ENCODE measurements around the gene NHSL1. TPM values are rescaled to one million over a fixed set of nuclear protein-coding genes. Genes with fewer than 3 reads are reported as not detected.

Gene NHSL1
- total and polyA plus RNA-seq, 9 of the 15 experiments (the other 6 are each of a cell fraction or from before 2014, with no cell fraction given) = 0.09 to 0.20 TPM; not detected in 7

- Histone ChIP-seq H2AFZ (ENCODE audit: low read depth, low read length) (no peak overlapping the region), H3K9ac (ENCODE audit: insufficient read depth in 1 of 2, low read depth in 2 of 2, low read length in 2 of 2) (no peak overlapping the region), H4K20me1 (replicated peaks; ENCODE audit: control insufficient read depth, insufficient read depth, low read length) (no peaks in the 10 kb centered on the region), H3K4me3 (no peak overlapping the region), H3K9me3 (replicated peaks; ENCODE audit: control insufficient read depth, insufficient read depth, low read depth, low read length) (no peaks in the 10 kb centered on the region), H3K4me2 (ENCODE audit: insufficient read depth, low read length) (no peak overlapping the region), H3K4me1 (replicated peaks in 1 of 2; ENCODE audit: control insufficient read depth in 2 of 2, insufficient read depth in 2 of 2, low read length in 2 of 2) (no peaks in the 10 kb centered on the region), H3K79me2 (ENCODE audit: control insufficient read depth, insufficient read depth, low read length) (no peaks in the 10 kb centered on the region), H3K36me3 (ENCODE audit: control insufficient read depth, insufficient read depth, low read length) (no peaks in the 10 kb centered on the region), H3K27me3 (ENCODE audit: control insufficient read depth in 2 of 2, insufficient read depth in 2 of 2, low read length in 2 of 2) (peaks cover 0 to 11% of the 10 kb centered on the region in 2 experiments; a peak in 3 of 5 replicates), H3K9me1 (ENCODE audit: control insufficient read depth, insufficient read depth, low read length) (no peaks in the 10 kb centered on the region), H3K27ac (ENCODE audit: extremely low read depth, low read depth, low read length) (no peak overlapping the region)
- BruUV-seq (replicated peaks) = no TSS peak
- WGBS (ENCODE audit: insufficient coverage, low coverage, missing lambda C conversion rate) = 0% methylated on average over 3 of the region's 3 CpGs
- intact Hi-C loops (cut with micrococcal nuclease) = no loop called here
- no peak for ATAC-seq
- ChIA-PET POLR2A (no interaction called here), CTCF (ENCODE audit: low intra/inter-chr PET ratio) (no interaction called here)
- DNase-seq (ENCODE audit: extremely low read depth in 1 of 4, low spot score in 3 of 4) = no peak
- in situ Hi-C loops (cut with MboI) = no loop called here
- no peak for FAIRE-seq
- TF ChIP-seq SRSF9 (IDR thresholded peaks at IDR 0.05; ENCODE audit: borderline replicate concordance, low read depth, low read length) (no peak), ELF2 (CRISPR knock-in tag; IDR thresholded peaks at IDR 0.05) (no peak), ZNF699 (CRISPR knock-in tag; IDR thresholded peaks at IDR 0.05; ENCODE audit: insufficient replicate concordance) (no peak), RAD21 (CRISPR knock-in tag; conservative IDR thresholded peaks at IDR 0.05 in 1 of 2, IDR thresholded peaks at IDR 0.05 in 1 of 2) (no peak), THAP12 (CRISPR knock-in tag; IDR thresholded peaks at IDR 0.05) (no peak), GABPB1 (CRISPR knock-in tag; IDR thresholded peaks at IDR 0.05) (no peak), NEUROD1 (IDR thresholded peaks at IDR 0.05; ENCODE audit: borderline replicate concordance, low read depth, low read length, partially characterized antibody) (no peak), CSDE1 (IDR thresholded peaks at IDR 0.05) (no peak), ZNF175 (CRISPR knock-in tag; IDR thresholded peaks at IDR 0.05; ENCODE audit: low read depth) (no peak), E2F3 (CRISPR knock-in tag; IDR thresholded peaks at IDR 0.05) (no peak), ZKSCAN1 (IDR thresholded peaks at IDR 0.05; ENCODE audit: low read depth, low read length) (no peak), MAFG (tag; conservative IDR thresholded peaks at IDR 0.05) (no peak), ZNF12 (CRISPR knock-in tag; IDR thresholded peaks at IDR 0.05) (no peak), HIVEP1 (CRISPR knock-in tag; IDR thresholded peaks at IDR 0.05) (no peak), LARP7 (IDR thresholded peaks at IDR 0.05) (no peak)
- TF ChIP-seq, protein P1, sequence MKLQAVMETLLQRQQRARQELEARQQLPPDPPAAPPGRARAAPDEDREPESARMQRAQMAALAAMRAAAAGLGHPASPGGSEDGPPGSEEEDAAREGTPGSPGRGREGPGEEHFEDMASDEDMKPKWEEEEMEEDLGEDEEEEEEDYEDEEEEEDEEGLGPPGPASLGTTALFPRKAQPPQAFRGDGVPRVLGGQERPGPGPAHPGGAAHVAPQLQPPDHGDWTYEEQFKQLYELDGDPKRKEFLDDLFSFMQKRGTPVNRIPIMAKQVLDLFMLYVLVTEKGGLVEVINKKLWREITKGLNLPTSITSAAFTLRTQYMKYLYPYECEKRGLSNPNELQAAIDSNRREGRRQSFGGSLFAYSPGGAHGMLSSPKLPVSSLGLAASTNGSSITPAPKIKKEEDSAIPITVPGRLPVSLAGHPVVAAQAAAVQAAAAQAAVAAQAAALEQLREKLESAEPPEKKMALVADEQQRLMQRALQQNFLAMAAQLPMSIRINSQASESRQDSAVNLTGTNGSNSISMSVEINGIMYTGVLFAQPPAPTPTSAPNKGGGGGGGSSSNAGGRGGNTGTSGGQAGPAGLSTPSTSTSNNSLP (IDR thresholded peaks at IDR 0.05; ENCODE audit: borderline replicate concordance, low read depth, low read length) = no peak
- TF ChIP-seq, protein P2, sequence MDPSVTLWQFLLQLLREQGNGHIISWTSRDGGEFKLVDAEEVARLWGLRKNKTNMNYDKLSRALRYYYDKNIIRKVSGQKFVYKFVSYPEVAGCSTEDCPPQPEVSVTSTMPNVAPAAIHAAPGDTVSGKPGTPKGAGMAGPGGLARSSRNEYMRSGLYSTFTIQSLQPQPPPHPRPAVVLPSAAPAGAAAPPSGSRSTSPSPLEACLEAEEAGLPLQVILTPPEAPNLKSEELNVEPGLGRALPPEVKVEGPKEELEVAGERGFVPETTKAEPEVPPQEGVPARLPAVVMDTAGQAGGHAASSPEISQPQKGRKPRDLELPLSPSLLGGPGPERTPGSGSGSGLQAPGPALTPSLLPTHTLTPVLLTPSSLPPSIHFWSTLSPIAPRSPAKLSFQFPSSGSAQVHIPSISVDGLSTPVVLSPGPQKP (CRISPR knock-in tag; IDR thresholded peaks at IDR 0.05) = no peak
- TF ChIP-seq, protein P3, sequence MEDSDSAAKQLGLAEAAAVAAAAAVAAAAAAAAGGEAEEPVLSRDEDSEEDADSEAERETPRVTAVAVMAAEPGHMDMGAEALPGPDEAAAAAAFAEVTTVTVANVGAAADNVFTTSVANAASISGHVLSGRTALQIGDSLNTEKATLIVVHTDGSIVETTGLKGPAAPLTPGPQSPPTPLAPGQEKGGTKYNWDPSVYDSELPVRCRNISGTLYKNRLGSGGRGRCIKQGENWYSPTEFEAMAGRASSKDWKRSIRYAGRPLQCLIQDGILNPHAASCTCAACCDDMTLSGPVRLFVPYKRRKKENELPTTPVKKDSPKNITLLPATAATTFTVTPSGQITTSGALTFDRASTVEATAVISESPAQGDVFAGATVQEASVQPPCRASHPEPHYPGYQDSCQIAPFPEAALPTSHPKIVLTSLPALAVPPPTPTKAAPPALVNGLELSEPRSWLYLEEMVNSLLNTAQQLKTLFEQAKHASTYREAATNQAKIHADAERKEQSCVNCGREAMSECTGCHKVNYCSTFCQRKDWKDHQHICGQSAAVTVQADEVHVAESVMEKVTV (CRISPR knock-in tag; IDR thresholded peaks at IDR 0.05) = no peak
Measured at GRCh38 chr6:138529478-138529877, 30.2 kb upstream of the NHSL1 start.

Data from K562 (cell line).